SU-DHL-6 (cell line): ENCODE measurements around the gene PRR23A.

Experiments used
- CTCF ChIP-seq: fragments of 200-600 bp; sonication (generic); IDR thresholded peaks from one replicate; pipeline ENCODE4 v1.5.1; 2017; ENCODE audit warnings: antibody characterized with exemption, mild to moderate bottlenecking, low read length, moderate library complexity; ENCODE audit not compliant: insufficient read depth, poor library complexity, severe bottlenecking
- EZH2phosphoT487 ChIP-seq: fragments of 200-600 bp; sonication (generic), shearing (Covaris generic); conservative IDR thresholded peaks from 2 replicates; pipeline ENCODE4 v1.6.1; 2018; ENCODE audit warnings: mild to moderate bottlenecking, antibody characterized with exemption, low read length, moderate library complexity, mixed read lengths

- no peak for TF ChIP-seq CTCF
- no peak for TF ChIP-seq EZH2phosphoT487
Measured at GRCh38 chr3:138960417-138960852, 45.6 kb downstream of the PRR23A start.
